Spinal cord (tissue), 10 donors: ENCODE results near the gene LEKR1. TPM values are rescaled to one million over a fixed set of nuclear protein-coding genes. Genes with fewer than 3 reads are reported as not detected.

ENCODE experiments used
- DNase-seq, 6 donors: peaks; one replicate each; pipeline versions ENCODE4 v3.0.0 to v3.0.0-alpha.2; 2013 to 2015; ENCODE audit warnings: low spot score in 6 of 6, low read depth in 4 of 6
- H3K27ac ChIP-seq: one replicate; pipeline ENCODE4 v1.5.1; 2013; ENCODE audit warnings: low read depth, low read length, control low read depth
- H3K27me3 ChIP-seq: one replicate; pipeline ENCODE4 v1.6.1; 2013; ENCODE audit warnings: low read length; ENCODE audit not compliant: control insufficient read depth, insufficient read depth
- H3K36me3 ChIP-seq: one replicate; pipeline ENCODE4 v1.6.1; 2013; ENCODE audit warnings: low read length; ENCODE audit not compliant: control insufficient read depth, insufficient read depth
- H3K4me1 ChIP-seq: one replicate; pipeline ENCODE4 v1.6.1; 2013; ENCODE audit warnings: low read length; ENCODE audit not compliant: control insufficient read depth, insufficient read depth
- H3K4me3 ChIP-seq: one replicate; pipeline ENCODE4 v1.5.1; 2013; ENCODE audit warnings: low read depth, low read length, control low read depth
- H3K9me3 ChIP-seq: one replicate; pipeline ENCODE4 v1.6.1; 2013; ENCODE audit warnings: low read length; ENCODE audit not compliant: control insufficient read depth, insufficient read depth
- WGBS: methylation state at CpG from one replicate; pipeline ENCODE4 v1.1.5; 2013; ENCODE audit warnings: missing lambda C conversion rate; ENCODE audit not compliant: insufficient coverage; 5-methylcytosine and 5-hydroxymethylcytosine counted together
- polyA plus RNA-seq, 2 donors: library from polyadenylated mRNA; unstranded; fragments of 120-200 nt; gene quantifications; one replicate each; pipeline ENCODE4 v1.2.1, GENCODE V29; 2013; ENCODE audit not compliant: insufficient read length in 2 of 2
- small RNA-seq: library from RNA; depleted of rRNA; stranded (forward); fragments of <200 nt; gene quantifications from one replicate; pipeline ENCODE3, GENCODE V24; 2014; ENCODE audit warnings: low replicate concordance
- total RNA-seq, 2 donors: library from RNA; depleted of rRNA in 1 of 2; stranded (reverse); fragments of 120-200 nt in 1 of 2; fragments of >200 nt in 1 of 2; gene quantifications; one replicate each; pipeline versions ENCODE4 v1.2.3 to v1.2.4, GENCODE V29; 2013 to 2014
- donor health status: healthy.

LEKR1 gene
- total and polyA plus RNA-seq, 4 donors, result 1.7 to 2.4 (median 1.9) TPM

DNA sequence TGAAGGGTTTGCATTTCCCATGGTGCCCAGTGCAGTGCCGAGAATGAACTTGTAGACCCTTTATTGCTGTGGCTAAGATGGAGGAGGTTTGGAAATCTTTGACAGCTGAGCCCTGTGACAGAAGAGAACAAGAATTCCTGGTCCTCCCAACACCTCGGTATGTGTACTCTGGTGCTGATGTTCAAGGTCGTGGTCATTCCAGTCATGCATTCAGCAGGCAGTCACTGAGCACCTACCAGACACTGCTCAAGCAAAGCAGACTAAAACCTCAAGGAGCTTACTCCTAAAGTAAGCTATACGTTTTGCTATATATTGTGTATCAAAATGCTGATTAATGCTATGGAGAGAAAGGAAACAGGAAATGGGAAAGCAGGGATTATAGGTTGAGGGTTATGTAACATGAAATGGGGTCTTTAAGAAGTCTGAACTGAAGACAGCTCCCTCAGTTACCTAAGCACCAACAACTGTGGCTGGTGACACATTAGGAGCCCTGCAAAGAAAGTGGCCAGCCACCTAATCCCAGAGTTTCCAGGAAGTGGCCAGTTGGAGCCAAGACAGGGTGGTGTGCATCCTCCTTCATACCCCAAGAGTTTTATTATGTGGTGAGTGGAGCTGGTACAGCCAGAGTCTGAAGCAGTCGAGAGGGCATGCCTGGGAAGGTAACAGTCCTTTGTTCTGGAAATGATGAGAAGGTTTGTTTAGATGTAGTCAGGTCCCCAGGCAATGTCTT, 268.8 kb downstream of the LEKR1 start:
- H3K9me3 ChIP-seq, result no peaks in the 10 kb centered on the region
- H3K36me3 ChIP-seq, result no peaks in the 10 kb centered on the region
- H3K27me3 ChIP-seq, result no peaks in the 10 kb centered on the region
- WGBS, result 83% methylated on average over 1 of the region's 5 CpGs
- H3K4me3 ChIP-seq, result no peak overlapping the region
- no peak for DNase-seq
- no peaks in the 10 kb centered on the region for H3K4me1 ChIP-seq
- H3K27ac ChIP-seq, result no peak overlapping the region

Small RNA genes lying within 50 kb of the gene (small RNA-seq; reads per million reads assigned to genes)
- not detected for gene KLF3P2

Other genes with a start within 250 kb of the LEKR1 start
- 10 to 100 TPM; 33.2 to 44.7 TPM for gene TIPARP, start 151.8 kb upstream of the LEKR1 start, total RNA-seq
- gene TIPARP, start 151.8 kb upstream of the LEKR1 start, polyA plus RNA-seq, result 10 to 100 TPM; 15.5 to 20.6 TPM